ENCODE measurements around the gene LUC7L2.
"Not testable (repeated sequence)": the region's sequence is repeated elsewhere in the genome, so short reads cannot be mapped to it uniquely, and the experiment has no call there.

LUC7L2 gene

GRCh38 chr7:139452958-139453672, 93.4 kb downstream of the LUC7L2 start:
- no peak for DNase-seq

GRCh38 chr7:139453673-139454321, 94.1 kb downstream of the LUC7L2 start:
- DNase-seq = no peak

- DNase-seq = no peak
Measured at GRCh38 chr7:139455789-139456188, 96.1 kb downstream of the LUC7L2 start.

- DNase-seq = no peak
Measured at GRCh38 chr7:139456511-139456910, 96.8 kb downstream of the LUC7L2 start.

GRCh38 chr7:139457153-139457946, 97.7 kb downstream of the LUC7L2 start:
- no peak for DNase-seq

- not testable (repeated sequence) for DNase-seq
Measured at GRCh38 chr7:139463421-139463820, 103.7 kb downstream of the LUC7L2 start.

GRCh38 chr7:139464511-139464910, 104.8 kb downstream of the LUC7L2 start:
- DNase-seq = not testable (repeated sequence)

- not testable (repeated sequence) for DNase-seq
Measured at GRCh38 chr7:139465072-139465471, 105.4 kb downstream of the LUC7L2 start.

GRCh38 chr7:139467729-139468128, 108.0 kb downstream of the LUC7L2 start:
- not testable (repeated sequence) for DNase-seq

GRCh38 chr7:139468281-139468680, 108.6 kb downstream of the LUC7L2 start:
- not testable (repeated sequence) for DNase-seq

GRCh38 chr7:139471740-139472353, 112.2 kb downstream of the LUC7L2 start:
- no peak for DNase-seq

Data from SIG-M5 (cell line).